GM15510 (cell line): ENCODE data around the gene RGS5.

Source experiments
- POLR2A ChIP-seq: IDR thresholded peaks from 3 replicates; pipeline ENCODE4 v1.6.1; 2011; ENCODE audit warnings: borderline replicate concordance; ENCODE audit not compliant: insufficient read length; ENCODE audit errors: extremely low read depth

Gene RGS5

GRCh38 chr1:163128282-163128681 lies 74.4 kb downstream of the RGS5 start:
- TF ChIP-seq POLR2A: no peak

DNA sequence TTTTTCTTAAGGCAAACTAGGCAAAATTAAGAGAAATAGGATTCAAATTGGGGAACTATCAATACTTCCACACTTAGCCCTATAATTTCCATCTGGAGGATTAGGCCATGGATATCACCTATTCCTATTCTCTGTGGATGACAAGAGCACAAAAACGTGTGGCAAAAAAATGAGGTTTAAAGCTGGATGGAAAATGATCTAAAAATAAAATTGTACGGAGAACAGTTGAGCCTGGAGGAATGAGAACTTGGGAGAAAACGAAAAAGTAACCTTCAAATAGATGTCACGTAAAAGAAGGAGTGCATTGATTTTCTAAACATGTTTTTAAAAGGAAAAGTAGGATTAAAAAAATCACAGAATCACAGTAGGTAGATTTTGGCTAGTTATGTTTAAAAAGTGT lies 77.9 kb downstream of the RGS5 start:
- no peak for TF ChIP-seq POLR2A

GRCh38 chr1:163120372-163120771 lies 82.3 kb downstream of the RGS5 start:
- TF ChIP-seq POLR2A: no peak

DNA sequence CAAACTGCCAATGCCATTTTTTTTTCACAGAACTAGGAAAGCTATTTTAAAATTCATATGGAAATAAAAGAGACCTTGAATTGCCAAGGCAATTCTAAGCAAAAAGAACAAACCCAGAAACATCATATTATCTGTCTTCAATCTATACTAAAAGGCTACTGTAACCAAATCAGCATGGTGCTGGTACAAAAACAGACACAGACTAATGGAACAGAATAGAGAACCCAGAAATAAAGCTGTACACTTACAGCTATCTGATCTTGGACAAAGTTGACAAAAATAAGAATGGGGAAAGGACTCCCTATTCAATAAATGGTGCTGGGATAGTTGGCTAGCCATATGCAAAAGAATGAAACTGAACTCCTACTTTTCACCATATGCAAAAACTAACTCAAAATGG lies 83.0 kb downstream of the RGS5 start:
- no peak for TF ChIP-seq POLR2A

GRCh38 chr1:163115887-163116286 lies 86.8 kb downstream of the RGS5 start:
- TF ChIP-seq POLR2A: no peak

DNA sequence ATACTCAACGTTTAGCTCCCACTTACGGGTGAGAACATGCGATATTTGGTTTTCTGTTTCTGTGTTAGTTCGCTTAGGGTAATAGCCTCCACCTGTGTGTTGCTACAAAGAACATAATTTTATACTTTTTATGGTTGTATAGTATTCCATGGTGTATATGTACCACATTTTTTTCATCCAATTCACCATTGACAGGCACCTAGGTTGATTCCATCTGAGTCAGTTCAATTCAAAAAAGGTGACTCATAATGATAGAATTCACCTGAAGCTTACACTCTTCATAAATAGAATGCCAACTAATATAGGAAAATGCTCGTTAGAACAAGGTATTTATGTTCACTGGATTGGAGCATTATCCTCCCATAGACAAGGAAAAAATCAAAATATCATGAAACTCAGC lies 95.1 kb downstream of the RGS5 start:
- TF ChIP-seq POLR2A: no peak

DNA sequence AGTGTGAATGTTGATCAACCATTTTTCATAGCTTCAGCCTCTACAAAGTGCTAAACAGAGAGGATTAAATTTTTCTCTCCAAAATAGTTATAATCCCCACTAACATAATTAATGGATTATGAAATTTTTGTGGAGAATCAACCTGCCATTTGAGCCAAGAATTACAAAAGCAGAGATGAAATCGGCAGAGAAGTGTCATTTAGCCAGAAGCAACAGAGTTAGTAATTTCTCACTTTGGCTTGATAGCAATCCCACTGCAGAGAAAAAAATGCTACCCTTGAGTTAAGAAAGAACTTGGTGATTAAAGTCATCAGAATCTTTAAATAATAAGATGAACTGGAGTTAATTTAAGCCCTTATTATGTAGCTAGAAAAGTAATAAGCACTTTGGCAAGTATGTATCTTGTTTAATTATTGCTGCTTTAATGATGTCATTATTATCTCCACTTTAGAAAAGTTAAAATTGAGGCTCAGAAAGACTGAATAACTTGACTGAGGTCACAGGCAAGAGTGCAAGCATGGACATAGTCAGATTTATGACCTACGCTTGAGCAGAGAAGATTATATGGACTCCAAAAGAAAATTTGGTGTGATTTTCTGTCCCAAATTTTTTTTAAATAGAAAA lies 96.2 kb downstream of the RGS5 start:
- TF ChIP-seq POLR2A: no peak

DNA sequence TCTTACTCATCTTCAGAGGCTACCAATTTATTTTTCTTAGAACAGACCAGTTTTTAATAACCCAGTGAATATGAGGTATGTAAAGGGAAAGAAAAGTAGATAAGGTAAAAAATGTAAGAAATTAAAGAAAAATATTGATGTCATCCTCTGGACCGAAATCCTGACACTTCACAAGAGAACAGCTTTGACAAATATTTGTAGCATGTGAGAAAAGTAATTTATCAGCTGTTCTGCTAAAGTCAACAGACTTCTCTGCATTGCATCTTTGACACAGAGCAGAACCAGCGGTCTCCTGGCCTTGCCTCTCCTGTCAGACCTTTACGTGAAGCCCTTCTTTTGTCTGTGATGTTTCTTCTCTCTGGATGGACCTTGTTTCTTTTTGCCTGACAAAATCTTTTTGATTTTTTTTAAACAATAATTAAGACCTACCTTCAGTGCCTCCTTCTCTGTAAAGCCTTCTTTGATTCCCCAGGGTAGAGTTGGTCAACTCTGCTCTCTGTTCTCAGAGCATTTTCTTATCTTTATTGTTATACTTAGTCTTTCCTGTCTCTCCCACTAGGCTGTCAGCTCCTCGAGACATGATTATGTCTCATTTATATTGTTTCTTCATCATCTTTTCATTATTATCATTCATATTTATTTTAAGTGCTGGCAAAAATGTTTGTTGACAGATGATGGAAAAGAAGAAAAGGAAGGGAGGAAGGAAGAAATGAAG lies 98.2 kb downstream of the RGS5 start:
- TF ChIP-seq POLR2A: no peak

GRCh38 chr1:163102590-163102989 lies 100.1 kb downstream of the RGS5 start:
- no peak for TF ChIP-seq POLR2A

GRCh38 chr1:163095213-163095612 lies 107.5 kb downstream of the RGS5 start:
- no peak for TF ChIP-seq POLR2A

- TF ChIP-seq POLR2A: no peak
Observed at GRCh38 chr1:163094589-163094988, 108.1 kb downstream of the RGS5 start.

DNA sequence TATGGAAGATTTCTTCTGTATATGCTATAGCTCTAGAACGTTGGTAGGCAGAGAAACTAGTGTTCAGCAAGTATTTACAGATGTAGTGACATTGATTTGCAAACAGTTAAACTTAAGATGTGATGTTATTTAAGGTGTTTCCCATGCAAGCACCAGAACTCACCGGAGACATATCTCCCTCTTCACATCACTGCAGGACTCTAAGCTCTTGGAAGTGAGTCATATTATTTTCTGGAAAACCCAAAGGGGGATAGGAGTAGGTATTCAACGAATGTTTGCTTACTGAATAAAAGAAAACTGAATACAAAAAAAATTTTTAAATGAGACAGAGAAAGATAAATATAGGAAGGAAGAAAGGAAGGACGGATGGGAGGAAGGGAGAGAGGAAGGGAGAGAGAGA lies 108.5 kb downstream of the RGS5 start:
- TF ChIP-seq POLR2A: no peak

DNA sequence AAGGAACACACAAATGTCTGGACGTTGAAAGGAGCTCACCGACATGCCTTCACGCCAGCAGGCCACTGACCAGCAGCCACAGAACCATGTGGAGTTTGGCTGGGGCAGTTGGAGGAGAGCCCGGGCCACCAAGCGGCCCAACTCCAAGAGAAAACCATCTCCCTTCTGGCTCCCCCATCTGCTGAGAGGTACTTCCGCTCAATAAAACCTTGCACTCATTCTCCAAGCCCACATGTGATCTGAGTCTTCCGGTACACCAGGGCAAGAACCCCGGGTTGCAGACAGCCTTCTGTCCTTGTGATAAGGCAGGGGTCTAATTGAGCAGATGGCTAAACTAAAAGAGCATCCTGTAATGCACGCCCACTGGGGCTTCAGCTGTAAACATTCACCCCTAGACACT lies 109.1 kb downstream of the RGS5 start:
- no peak for TF ChIP-seq POLR2A

DNA sequence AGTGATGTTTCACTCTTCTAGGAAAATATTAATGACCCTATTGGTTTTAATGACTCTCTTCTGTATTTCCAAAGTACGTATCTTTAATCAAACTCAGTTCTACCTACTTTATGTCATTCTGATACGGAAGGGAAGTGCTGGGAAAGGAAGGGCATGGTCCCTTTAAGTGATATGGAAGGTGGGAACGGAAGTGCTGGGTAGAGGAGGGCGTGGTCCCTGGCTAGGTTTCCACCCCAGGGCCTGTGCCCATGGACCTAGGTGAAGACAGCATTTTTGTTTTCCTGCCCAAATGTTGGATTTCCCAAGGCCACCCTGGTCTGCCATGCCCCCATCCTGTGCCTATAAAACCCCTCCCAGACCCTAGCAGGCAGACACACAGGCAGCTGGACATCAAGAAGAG lies 109.5 kb downstream of the RGS5 start:
- TF ChIP-seq POLR2A: no peak
